Gastroesophageal sphincter (tissue), 3 donors: ENCODE results near the gene RHEX.

Source experiments
- EP300 ChIP-seq: sonication (generic); formaldehyde crosslinking; IDR thresholded peaks from one replicate; pipeline ENCODE4 v1.6.1; 2017; ENCODE audit warnings: antibody characterized with exemption, mild to moderate bottlenecking
- TF ChIP-seq, protein P1 (sequence below), 4 experiments: fragments of 200-600 bp in 2 of 4; fragments of 450-650 bp in 2 of 4; sonication (generic) in 1 of 4; IDR thresholded peaks; one replicate each; pipeline ENCODE4 v1.5.1; 2017 to 2019; ENCODE audit warnings: antibody characterized with exemption in 4 of 4, mild to moderate bottlenecking in 2 of 4, moderate library complexity in 2 of 4

DNA sequence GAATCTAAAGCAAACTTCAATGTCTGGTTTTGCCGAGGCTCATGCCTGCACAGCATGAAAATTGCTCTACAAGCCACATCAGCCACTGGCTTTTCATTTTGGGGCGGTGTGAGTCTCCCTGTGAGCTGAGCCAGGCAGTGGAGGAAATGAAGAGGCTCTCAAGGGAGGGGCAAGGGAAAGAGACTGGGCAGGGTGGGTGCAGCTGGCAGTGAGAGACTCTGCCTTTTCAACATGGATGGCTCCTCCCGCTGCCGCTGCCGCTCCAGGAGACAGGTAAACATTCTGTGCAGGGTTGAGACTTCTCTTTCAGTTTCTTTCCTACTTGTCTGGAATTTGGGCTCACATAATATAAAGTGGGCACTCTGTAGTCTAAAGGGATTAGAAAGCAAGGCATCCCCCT is 17.9 kb upstream of the RHEX start:
- TF ChIP-seq, protein P1, sequence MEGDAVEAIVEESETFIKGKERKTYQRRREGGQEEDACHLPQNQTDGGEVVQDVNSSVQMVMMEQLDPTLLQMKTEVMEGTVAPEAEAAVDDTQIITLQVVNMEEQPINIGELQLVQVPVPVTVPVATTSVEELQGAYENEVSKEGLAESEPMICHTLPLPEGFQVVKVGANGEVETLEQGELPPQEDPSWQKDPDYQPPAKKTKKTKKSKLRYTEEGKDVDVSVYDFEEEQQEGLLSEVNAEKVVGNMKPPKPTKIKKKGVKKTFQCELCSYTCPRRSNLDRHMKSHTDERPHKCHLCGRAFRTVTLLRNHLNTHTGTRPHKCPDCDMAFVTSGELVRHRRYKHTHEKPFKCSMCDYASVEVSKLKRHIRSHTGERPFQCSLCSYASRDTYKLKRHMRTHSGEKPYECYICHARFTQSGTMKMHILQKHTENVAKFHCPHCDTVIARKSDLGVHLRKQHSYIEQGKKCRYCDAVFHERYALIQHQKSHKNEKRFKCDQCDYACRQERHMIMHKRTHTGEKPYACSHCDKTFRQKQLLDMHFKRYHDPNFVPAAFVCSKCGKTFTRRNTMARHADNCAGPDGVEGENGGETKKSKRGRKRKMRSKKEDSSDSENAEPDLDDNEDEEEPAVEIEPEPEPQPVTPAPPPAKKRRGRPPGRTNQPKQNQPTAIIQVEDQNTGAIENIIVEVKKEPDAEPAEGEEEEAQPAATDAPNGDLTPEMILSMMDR (IDR thresholded peaks at IDR 0.05) = no peak
- TF ChIP-seq EP300 = no peak
